Stimulated activated CD8-positive, alpha-beta memory T cell treated with anti-CD3 and anti-CD28 coated beads, Interleukin-7, amount 100 ng/mL, for 1 hour (primary cell): ENCODE measurements around the gene NHP2.

Experiments used
- DNase-seq, 2 donors: peaks; one replicate each; pipeline ENCODE4 v3.0.0-alpha.2; 2020; ENCODE audit warnings: low read depth in 2 of 2

The NHP2 gene

DNA sequence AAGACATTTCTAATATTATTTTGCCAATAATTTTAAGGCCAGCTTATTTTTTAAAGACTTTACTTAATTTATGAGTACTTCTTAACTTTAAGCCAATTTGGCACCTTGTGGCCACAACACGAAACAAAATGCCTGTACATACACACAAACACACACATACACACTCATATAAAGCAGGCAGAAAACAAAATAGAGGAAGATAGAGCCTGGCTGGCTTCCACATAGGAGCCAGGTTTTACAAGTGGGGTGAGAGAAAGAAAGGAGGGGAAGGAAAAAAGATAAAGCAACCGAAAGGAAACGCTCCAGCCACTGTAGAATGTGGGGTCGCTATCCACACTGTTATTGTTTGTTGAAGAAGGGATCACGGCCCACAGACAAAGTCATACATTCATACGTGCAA is 23.1 kb upstream of the NHP2 start:
- DNase-seq = no peak

DNA sequence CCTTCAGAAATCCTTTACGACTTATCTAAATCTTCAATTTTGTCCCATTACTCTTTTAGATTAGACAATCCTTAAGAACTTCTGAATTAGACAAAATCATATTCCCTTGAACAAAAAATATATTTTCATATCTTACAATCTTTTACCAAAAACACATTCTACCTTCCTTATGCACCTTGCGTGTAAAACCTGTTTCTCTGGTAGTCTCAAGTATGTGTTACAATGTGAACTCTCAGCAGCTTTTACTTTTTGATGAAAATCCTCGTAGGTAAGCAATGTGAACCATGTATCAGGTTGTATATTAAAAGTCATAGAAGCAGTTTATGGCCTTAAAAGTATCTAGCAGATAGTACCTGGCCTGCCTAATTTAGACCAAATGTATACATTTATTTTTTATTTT is 20.8 kb upstream of the NHP2 start:
- DNase-seq = no peak

GRCh38 chr5:178170455-178170854 is 16.8 kb upstream of the NHP2 start:
- DNase-seq = no peak

GRCh38 chr5:178165581-178165980 is 11.9 kb upstream of the NHP2 start:
- DNase-seq = no peak

DNA sequence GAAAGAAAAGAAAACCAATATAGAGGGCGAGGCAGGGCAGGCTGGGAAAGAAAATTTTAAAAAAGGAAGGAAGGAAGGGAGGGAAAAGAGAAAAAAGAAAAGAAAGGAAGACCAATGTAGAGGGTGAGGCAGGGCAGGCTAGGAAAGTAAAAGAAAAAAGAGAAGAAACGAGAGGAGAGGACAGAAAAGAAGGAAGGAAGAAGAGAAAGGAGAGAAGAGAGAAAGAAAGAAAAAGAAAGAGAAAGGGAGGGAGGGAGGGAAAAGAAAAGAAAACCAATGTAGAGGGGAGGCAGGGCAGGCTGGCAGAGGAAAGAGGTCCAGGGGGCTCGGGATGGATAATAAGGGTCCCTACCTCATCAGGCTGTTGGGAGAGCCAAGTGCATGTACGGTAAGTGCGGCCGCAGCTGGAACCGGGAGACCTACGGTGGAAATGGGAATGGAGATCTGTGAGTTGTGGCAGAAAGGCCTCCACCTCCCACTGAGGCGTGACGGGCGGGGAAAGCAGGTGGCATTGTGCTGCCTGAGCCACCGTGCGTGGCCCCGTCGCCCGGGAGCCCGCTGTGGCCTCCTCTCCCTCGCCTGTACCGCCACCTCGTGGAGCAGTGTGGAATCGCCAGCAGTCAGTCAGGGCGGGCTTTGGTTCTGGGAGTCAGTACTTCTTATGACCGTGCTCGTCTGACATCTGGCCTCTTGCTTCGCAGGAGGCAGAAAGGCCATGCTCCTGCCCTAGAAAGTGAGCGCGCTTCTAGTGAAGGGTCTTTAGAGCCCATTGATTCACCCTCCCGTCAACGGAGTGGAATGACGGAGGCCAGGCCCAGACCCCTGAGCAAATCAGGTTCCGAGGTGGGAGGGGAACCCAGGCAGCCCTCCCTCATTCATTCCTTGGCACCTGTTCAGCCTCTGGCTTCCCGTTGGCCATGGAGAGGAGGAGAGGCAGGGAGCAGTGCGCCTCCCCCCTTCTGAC is 10.4 kb upstream of the NHP2 start:
- peak; percentile 86 to 93 for DNase-seq

DNA sequence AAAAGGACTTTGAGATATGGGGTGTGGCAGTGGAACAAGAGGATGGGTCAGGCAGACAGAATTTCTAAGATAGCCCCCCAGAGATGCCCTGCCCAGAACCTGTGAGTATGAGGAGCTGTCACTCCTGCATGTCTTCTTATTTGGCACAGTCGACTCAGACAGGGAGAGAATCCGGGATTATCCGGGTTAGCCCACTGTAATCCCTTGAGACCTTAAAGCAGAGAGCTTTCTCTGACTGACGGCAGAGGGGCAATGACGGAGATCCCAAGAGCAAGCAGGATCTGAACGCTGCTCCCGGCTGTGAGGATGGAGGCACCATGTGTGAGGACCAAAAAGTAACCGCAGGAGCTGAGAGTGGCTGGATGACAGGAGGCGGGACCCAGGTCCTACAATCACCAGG is 8.8 kb upstream of the NHP2 start:
- no peak for DNase-seq

- DNase-seq = no peak
Observed at GRCh38 chr5:178160176-178160575, 6.5 kb upstream of the NHP2 start.

GRCh38 chr5:178155065-178155464 is 1.4 kb upstream of the NHP2 start:
- DNase-seq = no peak

DNA sequence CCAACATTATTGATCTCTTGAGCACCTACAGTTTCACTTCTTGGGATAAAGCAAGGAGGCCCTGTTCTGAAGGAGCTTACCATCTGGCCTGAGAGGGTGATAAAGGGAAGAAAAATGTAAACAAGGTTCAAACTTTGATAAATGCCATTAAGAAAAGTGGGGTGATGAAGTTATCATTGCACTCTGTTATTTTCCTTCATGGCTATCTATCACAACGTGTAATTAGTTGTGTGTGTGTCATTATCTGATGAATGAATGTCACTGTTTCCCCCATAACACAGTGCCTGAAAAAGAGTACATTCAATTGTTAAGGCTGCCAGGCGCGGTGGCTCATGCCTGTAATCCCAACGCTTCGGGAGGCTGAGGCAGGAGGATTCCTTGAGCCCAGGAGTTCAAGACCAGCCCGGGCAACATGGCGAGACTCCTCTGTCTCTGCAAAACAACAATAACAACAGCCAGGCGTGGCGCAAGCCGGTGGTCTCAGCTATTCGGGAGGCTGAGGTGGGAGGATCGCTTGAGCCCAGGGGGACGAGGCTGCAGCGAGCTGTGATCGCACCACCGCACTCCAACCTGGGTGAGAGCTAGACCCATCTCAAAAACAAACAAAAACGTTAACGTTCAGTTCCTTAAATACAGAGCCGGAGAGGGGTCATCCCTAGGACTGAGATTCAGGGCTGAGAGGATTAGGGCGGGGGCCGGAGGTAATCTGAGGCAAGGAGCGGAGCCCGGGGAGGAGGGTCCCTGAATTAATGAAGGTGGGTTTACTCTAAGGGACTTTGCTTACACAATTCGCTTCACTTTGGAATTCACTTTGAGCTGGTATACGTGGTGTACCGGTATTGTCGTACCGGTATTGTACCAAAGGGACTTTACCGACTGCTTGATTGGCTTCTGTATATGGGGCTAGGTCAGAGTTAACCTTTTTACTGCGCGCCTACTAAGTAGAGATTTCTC is 917 bp downstream of the NHP2 start:
- DNase-seq = no peak

- DNase-seq = no peak
Observed at GRCh38 chr5:178150977-178151734, 2.5 kb downstream of the NHP2 start.

DNA sequence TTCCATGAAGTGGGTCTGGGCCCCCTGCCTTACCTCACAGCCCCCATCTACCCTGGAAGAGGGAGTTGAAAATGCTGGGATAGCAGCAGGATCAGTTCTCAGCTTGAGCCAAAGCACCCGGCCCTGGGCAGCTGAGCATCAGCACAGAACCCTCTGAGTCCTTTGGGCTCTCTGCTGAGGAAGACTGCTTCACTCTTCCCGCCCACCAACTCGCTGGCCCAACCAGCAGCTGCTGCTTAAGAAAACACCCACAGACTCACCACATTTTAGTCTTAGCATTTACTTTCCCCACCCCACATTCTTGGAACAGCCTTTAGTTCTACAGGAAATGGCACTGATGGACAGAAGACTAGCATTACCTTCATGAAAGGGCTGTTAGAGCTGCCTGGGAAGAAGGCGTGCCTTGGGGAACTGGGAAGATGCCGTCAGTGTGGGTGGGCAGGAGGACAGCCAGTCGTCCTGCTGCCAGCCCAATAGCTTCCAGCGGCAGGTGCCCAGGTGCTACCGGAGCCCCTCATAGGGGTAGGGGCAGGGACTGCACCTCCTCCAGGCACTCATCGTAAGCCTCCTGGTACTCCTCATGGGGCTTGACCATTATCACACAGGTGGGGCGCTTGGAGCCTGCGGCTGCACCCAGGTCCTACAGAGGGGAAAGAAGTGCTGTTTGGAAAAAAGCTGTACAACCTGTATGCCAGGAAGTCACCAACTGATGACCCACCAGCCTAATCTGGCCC is 4.3 kb downstream of the NHP2 start:
- DNase-seq = no peak

DNA sequence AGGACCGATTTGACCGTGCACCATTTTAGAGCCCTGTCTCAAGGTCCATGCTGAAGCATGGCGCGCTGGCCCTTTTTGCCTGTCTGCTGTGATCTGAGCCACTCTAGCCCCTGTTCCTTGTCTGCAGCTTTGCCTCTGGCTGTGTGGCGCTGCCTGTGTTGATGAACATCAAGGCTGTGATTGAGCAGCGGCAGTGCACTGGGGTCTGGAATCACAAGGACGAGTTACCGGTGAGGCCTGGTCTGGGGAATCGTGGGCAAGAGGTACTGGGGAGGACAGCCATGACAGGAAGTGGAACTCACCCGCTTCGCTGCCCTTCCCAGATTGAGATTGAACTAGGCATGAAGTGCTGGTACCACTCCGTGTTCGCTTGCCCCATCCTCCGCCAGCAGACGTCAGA is 6.3 kb downstream of the NHP2 start:
- no peak for DNase-seq

GRCh38 chr5:178145965-178146820 is 7.5 kb downstream of the NHP2 start:
- DNase-seq = peak; percentile 64 to 69

DNA sequence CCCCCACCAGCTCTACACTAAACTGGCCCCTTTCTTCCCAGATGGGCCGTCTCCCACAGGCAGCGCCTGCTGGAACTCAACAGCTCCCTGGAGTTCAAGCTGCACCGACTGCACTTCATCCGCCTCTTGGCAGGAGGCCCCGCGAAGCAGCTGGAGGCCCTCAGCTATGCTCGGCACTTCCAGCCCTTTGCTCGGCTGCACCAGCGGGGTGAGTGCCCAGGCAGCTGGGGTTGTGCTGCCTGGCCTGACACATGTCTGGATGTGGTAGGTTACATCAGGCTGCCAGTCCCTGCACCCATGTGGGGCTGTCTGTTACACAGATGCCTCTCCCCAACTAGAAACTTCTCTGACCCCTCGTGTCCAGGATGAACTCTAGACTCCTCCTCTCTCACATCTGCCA is 9.8 kb downstream of the NHP2 start:
- no peak for DNase-seq

GRCh38 chr5:178143246-178143645 is 10.4 kb downstream of the NHP2 start:
- DNase-seq = no peak

DNA sequence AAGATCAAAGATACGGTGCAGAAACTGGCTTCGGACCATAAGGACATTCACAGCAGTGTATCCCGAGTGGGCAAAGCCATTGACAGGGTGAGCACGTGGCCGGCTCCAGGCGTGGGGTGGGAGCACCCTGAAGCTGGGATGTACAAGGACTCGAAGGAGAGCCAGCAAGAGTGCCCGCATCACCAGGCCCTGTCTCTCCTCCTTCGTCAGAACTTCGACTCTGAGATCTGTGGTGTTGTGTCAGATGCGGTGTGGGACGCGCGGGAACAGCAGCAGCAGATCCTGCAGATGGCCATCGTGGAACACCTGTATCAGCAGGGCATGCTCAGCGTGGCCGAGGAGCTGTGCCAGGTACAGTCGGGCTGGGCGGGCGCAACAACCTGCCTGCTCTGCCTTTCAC is 11.0 kb downstream of the NHP2 start:
- DNase-seq = no peak

- no peak for DNase-seq
Observed at GRCh38 chr5:178141550-178141949, 12.1 kb downstream of the NHP2 start.

DNA sequence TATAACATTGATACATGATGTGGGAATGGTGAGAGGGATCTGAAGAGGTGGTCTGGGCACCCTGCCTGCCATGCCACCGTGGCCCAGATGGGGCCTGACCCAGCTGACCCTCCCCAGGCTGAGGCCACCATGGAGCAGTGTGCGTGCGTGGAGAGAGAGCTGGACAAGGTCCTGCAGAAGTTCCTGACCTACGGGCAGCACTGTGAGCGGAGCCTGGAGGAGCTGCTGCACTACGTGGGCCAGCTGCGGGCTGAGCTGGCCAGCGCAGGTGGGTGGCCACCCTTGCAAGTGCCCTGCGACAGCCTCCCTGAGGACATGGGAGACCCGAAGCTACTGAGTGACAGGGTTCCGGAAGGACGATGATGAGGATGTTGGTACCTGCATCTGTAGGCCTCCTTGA is 15.7 kb downstream of the NHP2 start:
- DNase-seq = no peak

DNA sequence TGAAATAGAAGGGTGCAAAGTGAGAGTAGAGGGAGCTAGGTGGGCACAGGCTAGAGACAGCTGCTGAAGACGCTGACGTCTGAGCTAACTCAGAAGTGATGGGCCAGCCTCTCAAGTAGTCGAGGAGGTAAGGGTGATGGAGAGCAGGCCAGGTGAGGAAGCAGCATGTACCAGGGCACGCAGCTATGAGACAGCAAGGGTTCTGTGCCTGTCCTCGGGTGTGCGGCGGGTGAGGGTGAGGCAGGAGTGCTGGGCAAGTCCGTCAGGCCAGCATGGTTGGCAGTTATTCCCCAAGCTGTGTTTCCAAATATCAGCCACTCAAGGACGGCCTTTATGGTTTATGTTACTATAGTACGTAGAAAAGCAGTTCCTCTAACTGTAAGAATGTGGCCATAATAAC is 16.7 kb downstream of the NHP2 start:
- no peak for DNase-seq

DNA sequence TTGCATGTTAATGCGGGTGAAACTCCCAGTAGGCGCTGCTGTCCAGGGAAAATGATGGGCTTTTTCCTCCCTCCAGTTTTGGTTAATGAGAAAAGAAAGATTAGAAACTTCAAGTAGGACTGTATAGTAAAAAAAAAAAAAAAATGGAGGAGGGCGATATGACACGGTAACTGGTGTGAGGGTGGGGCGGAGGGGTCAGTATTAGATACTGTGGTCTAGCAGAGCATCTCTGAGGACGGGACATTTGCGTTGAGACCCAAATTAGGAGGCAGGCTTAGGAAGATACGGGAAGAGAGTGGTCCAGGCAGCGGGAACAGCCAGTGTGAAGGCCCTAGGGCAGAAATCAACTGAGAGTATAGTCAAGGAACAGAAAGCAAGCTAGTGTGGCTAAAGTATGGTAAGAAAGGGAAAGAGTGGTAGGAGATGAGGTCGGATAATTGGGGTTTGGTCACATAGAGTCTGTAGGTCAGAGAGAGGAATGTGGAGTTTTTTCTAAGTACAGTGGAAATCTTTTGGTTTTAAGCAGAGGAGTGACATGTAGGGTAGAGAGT is 22.2 kb downstream of the NHP2 start:
- DNase-seq = no peak
